GM18517 (cell line): ENCODE measurements around the gene INAFM1.
"Not testable (repeated sequence)": the region's sequence is repeated elsewhere in the genome, so short reads cannot be mapped to it uniquely, and the experiment has no call there.

ENCODE experiments used
- ATAC-seq: cut with Tn5 transposase; IDR thresholded peaks from one replicate; pipeline ENCODE4 v1.9.1; 2021; ENCODE audit warnings: mild to moderate bottlenecking, moderate library complexity; ENCODE audit not compliant: unreplicated experiment

Gene INAFM1

DNA sequence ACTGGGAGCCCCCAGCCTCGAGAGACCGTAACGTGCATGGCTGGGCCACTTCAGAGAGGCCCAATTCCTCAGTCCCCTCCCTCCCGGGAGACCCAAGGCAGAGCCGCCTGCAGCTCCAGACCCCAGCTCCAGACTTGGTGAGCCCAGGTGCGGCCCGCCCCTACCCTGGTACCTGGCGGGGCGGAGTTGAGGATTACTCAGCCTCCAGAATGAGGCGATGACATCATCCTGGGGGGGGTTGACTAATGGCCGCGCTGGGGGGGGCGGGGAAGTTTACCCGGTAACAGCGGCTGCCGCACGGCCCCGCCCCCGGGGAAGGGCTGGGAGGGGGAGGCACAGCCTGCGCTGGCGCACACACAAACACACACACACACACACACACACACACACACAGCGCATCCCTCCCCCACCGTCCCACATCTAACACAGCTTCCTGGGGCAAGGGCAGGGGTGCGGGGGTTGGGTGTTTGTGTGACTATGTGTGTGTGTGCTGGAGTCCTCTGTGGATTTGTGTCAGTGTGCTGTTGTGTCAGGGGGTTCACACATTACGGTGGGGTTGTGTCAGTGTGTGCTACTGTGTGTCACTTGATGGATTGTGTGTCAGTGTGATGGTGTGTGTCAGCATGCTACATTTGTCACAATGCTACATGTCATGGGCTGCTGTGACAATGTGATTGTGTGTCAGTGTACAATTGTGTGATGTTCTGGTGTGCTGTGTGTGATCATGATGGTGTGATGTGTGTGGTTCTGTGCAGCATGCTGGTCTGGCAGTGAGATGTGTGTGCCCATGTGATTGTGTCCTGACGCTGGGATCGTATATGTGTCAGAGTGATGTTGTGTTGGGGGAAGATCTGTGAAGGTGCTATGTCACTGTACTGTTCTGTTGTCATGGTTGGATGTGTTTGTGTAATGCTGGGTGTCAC is 33.4 kb upstream of the INAFM1 start:
- no peak for ATAC-seq

GRCh38 chr19:47241919-47242577 is 32.6 kb upstream of the INAFM1 start:
- ATAC-seq: no peak

DNA sequence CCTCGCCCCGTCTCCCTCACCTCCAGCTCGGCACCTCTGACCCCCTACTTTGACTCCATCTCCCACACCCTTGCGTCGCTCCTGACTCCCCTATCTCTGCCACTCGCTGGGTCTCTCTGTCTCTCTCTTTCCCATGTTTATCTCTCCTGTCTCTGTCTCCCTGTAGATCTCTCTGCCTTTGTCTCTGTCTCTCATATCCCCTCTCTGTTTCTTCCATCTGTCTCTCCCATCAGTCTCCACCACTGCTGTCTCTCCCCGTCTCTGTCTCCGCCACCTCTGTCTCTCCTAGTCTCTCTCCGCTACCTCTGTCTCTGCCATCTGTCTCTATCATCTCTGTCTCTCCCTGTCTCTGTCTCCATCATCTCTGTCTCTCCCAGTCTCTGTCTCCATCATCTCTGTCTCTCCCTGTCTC is 31.3 kb upstream of the INAFM1 start:
- ATAC-seq: no peak

GRCh38 chr19:47243776-47244547 is 30.7 kb upstream of the INAFM1 start:
- ATAC-seq: peak; percentile 62

- ATAC-seq: no peak
Measured at GRCh38 chr19:47247308-47247990, 27.2 kb upstream of the INAFM1 start.

GRCh38 chr19:47253016-47253415 is 21.7 kb upstream of the INAFM1 start:
- not testable (repeated sequence) for ATAC-seq

- no peak for ATAC-seq
Measured at GRCh38 chr19:47253467-47253881, 21.2 kb upstream of the INAFM1 start.

- ATAC-seq: no peak
Measured at GRCh38 chr19:47253970-47254369, 20.7 kb upstream of the INAFM1 start.

GRCh38 chr19:47255879-47256692 is 18.6 kb upstream of the INAFM1 start, which contains the start of gene CCDC9:
Gene CCDC9 (plus strand): TSS chr19:47256525. CDS start chr19:47258401, 1,876 bp downstream.
- peak; percentile 42 for ATAC-seq

GRCh38 chr19:47256693-47257410 is 17.8 kb upstream of the INAFM1 start:
- ATAC-seq: peak; percentile 76

DNA sequence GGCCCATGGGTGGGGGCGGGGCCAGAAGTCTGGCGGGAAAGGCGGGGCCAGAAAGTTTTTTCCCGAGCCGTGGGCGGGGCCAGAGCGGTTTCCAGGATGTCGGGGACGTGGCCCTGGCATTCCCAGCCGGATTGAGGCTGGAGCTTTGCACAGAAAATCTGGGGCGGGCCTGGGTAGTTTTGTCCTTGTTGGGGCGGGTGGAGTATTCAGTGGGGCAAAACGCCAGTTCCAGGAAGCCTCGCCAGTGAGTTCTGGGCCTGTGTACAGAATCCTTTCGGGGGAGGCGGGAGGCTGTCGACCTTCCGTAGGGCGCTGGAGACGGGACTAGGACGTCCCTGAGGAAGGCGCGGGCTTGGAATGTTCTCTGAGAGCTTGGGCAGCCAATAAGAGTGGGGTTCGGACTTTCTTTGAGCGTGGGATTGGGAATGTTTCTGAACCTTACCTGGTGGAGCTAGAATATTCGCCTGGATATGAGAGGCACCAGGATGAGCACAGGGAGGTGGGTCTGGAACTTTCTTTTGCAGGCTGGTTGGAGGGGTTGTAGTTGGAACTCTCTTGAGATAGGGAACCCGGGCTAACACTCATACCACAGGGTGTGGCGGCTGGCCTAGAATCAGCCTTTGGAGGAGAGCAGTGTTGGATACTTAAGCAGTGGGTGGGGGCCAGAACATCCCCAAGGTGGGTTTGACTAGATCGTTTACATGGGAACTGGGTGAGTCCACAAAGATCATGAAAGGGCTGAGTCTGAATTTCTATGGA is 17.1 kb upstream of the INAFM1 start:
- ATAC-seq: no peak

DNA sequence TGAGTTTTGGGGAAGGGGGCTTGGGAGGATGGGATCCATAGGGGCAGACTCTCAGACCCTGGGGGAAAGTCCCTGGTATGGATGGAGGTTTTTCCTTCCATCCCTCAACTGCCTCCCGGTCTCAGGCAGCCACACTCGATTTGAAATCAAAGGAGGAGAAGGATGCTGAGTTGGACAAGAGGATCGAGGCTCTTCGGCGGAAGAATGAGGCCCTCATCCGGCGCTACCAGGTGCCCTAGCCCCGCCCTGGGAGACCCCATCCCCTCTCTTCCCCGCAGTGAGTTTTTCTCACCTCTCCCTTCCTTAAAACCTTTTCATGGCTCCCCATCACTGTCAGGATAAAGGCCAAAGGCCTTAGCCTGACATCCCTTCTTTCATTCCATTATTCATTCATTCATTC is 16.3 kb upstream of the INAFM1 start:
- no peak for ATAC-seq

DNA sequence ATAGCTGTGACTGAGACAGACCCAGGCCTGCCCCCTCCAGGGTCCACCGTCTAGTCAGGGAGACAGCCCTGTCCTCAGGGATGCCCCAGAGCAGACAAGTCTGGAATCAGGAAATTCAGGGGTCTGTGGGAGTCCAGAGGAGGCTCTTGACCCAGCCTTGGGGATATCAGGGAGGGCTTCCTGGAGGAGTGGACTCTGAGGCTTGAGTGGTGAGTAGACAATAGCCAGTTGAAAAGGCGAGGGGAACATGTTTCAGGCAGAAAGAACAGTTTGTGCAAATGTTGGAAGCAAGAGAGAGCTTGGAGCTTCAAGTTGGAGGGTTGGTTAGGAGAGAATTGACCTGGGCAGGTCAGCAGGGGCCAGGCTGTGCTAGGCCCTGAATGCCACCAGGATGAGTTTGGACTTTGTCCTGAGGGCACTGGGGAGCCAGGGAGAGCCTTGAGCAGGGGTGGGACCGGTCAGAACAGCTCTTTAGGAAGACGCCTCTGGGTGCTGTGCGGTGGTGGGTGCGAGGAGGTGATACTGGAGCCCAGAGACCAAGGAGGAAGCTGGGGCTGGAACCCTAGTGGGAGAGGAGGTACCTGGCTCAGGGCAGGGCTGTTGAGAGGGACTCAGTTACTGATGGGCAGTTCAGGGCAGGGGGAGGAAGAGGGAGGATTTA is 15.7 kb upstream of the INAFM1 start:
- no peak for ATAC-seq

GRCh38 chr19:47260476-47260875 is 14.2 kb upstream of the INAFM1 start:
- ATAC-seq: no peak

- peak; percentile 61 for ATAC-seq
Measured at GRCh38 chr19:47261946-47262793, 12.5 kb upstream of the INAFM1 start.

DNA sequence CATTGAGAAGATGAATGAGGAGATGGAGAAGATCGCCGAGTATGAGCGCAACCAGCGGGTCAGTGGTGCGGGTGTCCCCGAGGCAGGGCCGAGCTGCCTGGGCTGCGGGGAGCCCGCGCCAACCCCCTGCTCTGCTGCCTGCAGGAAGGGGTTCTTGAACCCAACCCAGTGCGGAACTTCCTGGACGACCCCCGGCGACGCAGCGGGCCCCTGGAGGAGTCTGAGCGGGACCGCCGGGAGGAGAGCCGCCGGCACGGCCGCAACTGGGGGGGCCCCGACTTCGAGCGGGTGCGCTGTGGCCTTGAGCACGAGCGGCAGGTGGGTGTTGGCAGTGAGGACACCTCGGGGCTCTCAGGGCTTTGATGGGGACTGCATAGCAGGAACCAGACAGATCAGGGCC is 10.1 kb upstream of the INAFM1 start:
- ATAC-seq: no peak

DNA sequence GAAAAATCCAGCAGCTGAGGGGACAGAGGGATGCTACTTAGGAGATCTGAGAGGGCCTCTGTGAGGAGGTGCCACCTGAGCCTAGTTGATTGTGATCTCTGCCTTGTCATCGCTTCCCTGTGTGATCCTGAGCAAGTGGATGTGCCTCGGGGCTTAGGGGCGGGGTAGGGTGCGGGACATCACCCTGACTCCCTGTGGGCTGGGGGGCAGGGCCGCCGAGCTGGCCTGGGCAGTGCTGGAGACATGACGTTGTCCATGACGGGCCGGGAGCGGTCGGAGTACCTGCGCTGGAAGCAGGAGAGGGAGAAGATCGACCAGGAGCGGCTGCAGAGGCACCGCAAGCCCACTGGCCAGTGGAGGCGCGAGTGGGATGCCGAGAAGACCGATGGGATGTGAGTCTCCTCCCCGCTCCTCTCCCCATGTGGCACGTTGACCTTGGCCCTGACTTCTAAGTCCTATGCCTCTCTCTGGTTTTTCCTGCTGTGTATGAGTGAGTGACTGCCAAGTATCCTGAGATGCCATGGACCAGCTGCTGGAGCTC is 8.2 kb upstream of the INAFM1 start:
- ATAC-seq: no peak
